Tibial nerve (tissue), 4 donors: Measurements from ENCODE around the gene CYP4F3.

ENCODE experiments used
- CTCF ChIP-seq, 5 experiments: fragments of 200-600 bp in 3 of 5; fragments of 450-650 bp in 2 of 5; sonication (generic) in 3 of 5; IDR thresholded peaks; one replicate each; pipeline ENCODE4 v1.5.1; 2016 to 2019; ENCODE audit warnings: antibody characterized with exemption in 5 of 5, mild to moderate bottlenecking in 3 of 5, moderate library complexity in 2 of 5
- EP300 ChIP-seq, 2 donors: sonication (generic); formaldehyde crosslinking; IDR thresholded peaks; one replicate each; pipeline ENCODE4 v1.6.1; 2017; ENCODE audit warnings: antibody characterized with exemption in 2 of 2, mild to moderate bottlenecking in 1 of 2

GRCh38 chr19:15628236-15629002, 12.3 kb upstream of the CYP4F3 start:
- TF ChIP-seq CTCF (IDR thresholded peaks at IDR 0.05), result no peak
- no peak for TF ChIP-seq EP300 (IDR thresholded peaks at IDR 0.05)
